ENCODE results near the gene CPNE5.

The CPNE5 gene

DNA sequence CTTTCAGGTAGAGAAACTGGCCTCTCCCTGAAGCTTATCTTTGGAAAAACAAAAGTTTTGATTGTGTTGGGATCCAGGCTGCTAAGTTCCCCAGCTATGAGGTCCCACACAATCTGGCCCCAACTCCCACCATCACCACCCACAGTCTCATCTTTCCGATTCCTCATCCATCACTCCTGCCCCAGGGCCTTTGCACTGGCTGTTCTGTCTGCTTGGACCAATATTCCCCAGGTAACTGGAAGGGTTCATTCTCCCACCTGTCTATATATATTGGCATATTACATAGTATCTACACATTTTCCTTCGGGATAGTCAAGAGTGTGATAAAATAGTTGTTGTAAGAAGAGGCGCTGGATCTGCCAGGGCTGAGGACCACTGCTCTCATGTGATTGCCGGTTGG, 52.0 kb downstream of the CPNE5 start:
- DNase-seq: no peak

DNA sequence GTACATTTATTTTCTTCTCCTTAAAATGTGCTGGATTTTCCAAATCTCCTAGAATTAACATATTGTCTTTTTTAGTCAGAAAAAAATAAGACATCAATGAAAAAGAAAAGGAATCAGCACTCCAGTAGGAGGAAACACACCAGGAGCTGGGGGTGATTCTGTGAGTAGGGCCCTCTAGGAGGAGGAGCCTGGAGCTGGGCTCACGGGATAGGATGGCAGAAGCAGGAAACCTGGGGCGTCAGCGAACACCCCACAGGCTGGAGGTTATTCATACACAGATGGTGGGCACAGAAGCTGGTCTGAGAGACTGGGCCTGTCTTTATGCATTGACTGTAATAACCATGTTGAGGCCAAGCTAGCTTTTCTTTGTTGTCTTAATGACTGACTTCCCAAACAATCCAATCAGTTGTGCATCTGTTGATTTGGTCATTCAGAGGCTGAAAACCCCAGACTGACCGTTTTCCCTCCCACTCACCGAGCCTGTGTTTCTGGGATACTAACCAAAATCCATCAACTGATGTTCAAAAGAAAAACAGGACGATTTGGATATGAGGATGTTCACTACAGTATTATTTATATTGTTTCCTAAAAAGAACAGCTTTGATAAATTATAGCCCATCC, 53.1 kb downstream of the CPNE5 start:
- no peak for DNase-seq

DNA sequence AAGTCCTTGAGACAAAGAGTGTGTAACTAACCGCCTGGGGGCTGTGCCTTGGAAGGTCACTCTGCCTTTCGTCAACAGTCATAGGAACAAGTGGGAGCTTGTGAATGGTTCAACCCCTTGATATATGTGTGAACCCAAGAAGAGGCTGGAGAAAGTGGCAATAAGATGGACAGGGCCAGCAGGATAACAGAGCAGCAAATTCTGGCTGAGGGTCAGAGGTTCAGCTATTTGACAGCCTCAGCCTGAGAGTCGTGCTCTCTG, 54.9 kb downstream of the CPNE5 start:
- no peak for DNase-seq

DNA sequence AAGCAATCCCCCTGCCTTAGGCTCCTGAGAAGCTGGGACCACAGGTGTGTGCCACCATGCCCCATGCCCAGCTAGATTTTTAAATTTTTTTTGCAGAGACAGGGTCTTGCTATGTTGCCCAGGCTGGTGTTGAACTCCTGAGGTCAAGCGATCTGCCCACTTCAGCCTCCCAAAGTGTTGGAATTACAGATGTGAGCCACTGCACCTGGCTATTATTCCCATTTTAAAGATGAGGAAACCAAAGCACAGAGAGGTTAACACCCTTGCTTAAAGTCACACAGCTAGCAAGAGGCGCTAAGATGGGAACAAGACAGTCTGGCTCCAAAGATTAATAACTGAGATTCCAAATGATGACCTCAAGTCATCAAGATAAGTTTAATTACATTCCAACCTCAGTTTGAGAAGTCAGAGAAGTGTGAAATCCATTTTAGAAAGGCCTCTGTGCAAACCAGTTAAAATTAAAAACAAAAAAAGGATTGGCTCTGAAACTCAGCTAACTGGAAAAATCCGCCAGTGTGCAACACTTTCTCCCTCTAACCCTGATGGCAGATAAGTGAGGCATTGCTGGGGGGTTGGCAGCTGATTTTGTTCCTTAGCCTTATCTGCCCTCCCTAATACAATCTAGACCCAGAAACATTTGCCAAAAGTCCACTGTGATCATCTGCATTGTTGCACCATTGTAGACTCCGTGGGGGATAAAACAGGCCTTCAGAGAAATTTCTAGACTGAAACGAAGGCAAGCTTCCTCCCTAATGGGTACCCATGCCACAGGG, 55.5 kb downstream of the CPNE5 start:
- no peak for DNase-seq

DNA sequence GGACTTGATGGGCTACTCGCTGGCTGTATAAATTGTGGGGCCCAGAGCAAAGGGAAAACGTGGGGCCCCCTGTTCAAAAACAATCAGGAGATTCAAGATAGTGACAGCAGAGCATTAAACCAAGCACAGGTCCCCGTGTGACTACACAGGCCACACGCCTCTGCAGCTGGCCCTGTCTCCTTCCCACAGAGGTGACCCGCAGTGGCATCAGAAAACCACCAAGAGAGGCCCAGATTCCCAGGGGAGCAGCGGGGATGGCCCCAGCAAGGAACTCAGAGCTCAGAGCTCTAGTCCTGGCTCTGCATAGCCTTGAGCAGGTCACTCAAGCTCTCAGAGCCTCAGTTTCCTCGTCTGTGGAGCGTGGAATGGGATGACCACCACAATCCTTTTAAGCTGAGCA, 57.6 kb downstream of the CPNE5 start:
- DNase-seq: no peak

DNA sequence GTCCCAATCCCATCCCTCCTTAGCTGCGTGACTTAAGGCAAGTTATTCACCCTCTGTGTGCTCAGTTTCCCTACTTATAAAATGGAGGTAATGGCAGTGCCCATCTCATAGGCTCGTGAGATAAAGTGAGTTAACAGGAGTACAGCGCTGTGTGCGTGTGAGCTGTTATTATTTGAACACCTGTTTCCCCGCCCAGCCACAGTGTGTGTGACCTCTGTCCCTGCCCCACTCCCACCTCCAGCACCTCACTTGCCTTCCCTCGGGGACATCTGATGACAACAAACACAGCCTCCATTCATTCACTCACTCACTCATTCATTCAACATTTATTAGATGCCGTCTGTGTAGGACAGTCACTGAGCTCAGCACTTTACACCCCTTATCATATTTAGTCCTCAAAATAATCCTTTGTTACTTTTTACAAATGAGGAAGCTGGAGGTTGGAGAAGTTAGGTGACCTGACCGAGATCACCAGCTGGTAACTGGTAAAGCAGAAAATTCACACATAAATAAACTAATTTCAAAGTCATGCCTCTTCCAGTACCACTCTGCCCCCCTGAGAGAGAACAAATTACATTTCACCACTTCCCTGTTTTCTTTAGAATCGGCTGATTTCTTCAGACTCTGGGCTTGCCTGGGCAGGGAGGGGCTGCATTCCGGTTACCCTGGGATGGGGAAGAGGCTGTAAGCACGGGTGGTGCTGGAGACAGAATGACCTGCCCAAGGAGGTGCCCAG, 58.6 kb downstream of the CPNE5 start:
- DNase-seq: no peak

DNA sequence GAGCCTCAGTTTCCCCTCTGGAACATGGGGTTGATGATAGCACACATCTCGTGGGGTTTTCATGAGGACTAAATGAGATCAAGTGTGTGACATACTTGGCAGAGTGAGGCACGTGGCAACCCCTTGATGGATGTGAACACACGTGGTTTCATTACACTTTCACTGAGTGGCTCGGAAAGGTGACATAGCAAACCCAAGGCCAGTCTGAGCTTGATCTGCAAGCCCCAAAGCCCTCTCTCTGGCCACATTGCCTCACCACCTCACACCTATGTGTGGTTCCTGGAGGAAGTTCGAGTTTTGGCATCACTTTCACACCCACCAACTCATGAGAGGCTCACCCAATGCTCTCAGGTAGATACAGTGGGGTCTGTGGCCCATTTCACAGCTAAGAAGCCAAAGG, 60.0 kb downstream of the CPNE5 start:
- no peak for DNase-seq

DNA sequence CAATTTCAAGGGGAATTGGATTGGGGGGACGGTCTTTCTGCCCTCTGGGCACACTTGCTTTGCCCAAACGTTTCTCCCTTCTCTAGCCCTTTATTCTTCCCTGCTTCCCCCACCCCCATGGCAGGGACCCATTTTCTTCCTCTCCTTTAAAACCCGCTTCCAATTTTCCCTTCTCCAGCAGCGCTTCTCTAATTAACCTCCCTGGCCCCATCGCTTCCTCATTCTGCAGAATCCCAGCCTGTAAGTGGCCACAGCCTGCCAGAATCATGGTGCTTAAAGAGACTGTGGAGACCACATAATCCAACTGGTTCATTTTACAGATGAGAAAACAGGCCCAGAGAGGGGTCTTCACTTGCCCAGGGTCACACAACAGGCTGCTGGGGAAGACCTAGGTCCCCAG, 61.4 kb downstream of the CPNE5 start:
- DNase-seq: no peak

DNA sequence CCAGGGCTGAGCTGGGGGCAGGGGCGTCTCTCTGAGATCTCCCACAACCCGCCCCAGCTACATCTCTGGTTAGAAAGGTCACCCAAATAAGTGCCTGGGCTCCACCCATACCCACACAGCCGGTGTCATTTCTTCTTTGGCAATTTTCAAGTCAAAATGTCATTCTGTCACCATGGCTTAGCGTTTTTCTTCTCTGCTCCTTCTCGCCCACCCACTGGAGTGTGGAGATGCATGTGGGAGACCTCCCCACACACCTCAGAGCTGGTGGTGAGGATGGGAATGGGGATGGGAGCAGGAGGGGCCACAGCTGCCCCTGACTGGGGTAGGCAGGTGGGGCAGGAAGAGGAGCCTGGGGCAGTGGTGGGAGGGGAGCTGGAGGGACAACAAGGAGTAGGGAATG, 63.1 kb downstream of the CPNE5 start:
- no peak for DNase-seq

DNA sequence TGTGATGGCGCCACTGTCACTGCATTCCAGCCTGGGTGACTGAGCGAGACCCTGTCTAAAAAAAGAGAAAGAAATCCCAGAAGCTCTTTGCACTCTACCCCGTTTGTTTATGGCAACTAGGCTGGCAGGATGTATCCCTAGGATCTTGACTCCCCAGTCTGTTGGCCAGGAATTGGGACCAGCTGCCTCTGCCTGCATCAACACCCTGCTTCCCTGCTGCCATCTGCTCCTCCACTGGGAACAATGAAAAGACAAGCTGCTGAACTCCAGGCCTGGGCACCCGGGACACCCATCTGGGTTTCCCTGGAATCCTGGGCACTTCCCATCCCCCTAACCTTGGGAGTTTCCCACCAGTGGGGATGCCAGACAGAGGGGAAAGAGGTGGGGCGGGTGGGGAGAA, 64.9 kb downstream of the CPNE5 start:
- DNase-seq: no peak

DNA sequence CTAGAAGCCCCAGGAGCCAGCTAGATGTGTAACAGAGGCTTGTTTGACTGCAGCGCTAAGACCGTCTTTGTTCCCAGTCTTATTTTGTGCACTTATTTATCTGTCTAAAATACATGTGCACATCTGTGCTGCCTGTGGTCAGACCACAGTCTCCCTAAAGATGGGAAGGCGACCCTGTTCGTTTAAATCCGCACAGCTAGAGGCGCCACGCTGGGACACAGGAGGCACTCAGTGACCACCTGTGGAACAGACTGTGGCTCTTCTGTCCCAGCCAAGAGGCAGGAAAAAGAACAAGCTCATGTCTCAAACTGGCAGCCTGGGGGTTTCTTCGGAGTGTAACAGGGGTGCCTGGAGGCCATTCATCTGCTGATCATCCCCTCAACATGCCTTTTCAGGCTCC, 66.8 kb downstream of the CPNE5 start:
- no peak for DNase-seq

DNA sequence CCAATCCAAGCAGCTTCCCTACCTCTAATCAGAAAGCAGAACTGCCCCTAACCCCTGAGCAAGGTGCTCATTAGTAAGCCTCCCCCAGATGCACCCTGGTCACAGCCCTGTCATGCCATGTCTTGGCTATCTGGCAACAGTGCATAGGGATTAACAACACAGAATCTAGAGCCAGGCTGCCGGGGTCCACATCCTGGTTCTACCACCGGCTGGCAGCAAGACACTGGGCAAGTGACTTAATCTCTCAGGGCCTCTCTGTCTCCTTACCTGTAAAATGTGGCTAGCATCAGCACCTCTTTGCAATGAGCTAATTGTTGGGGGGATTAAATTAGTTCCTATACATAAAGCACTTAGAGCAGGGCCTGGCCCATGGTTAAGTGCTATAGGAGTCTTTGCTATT, 68.1 kb downstream of the CPNE5 start:
- DNase-seq: no peak

DNA sequence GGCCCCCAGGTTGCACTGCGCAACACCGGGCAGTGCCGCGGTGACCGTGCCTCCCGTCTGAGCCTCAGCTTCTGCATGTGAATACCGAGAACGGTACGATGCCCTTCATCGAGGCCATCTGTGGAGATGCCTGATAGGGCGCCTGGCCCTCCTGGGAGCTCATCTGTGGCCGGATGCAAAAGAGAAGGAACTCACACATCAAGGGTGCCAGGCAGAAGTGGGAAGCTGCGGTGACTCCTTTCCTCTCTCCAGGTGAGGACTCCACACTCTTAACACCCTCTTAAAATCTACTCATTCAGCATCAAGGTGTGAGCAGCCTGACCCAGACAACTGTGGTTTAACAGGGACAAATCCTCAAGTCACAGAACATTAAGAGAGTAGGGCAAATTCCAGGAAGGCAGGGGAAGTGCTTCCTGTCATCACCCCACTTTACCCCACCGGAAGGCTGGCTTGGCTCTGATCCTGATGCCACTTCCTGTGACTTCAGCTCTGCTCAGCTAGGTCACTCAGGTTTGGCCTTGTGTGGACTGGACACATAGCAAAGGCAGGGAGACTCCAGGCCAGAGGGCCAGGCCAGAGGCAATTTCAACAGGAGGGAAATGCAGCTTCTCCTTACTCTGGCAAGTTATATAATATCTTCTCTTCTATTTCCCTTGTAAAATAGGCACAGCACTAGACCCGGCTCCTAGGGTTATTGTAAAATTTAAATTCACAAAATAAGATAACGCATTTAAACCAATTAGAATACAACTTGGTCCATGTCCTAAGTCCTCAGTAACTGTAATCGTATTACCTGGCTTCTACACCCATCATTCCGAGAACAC, 69.4 kb downstream of the CPNE5 start:
- peak; percentile 24 to 47 for DNase-seq

DNA sequence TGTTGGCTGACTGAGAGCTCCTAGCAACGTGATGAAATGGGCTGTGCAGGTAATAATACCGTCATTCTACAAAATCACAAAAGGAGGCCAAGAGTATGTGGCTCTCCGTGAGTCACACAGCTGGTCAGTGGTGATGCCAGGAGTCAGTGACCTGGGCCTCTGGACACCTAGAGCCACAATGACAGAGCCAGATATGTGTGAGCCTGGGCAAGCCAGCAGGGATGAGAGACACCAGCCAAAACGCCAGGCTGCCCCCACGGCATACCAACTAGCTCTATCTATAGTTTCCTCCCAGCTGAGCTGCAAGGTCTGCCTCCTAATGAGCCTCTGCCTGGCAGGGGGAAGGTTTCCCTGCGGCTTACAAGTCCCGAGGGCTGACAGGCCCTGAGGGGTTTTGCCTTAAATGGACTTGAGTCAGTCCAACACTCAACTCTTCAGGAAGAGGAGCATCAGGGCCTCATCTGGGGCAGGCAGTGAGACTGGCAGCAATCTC, 70.0 kb downstream of the CPNE5 start:
- no peak for DNase-seq

DNA sequence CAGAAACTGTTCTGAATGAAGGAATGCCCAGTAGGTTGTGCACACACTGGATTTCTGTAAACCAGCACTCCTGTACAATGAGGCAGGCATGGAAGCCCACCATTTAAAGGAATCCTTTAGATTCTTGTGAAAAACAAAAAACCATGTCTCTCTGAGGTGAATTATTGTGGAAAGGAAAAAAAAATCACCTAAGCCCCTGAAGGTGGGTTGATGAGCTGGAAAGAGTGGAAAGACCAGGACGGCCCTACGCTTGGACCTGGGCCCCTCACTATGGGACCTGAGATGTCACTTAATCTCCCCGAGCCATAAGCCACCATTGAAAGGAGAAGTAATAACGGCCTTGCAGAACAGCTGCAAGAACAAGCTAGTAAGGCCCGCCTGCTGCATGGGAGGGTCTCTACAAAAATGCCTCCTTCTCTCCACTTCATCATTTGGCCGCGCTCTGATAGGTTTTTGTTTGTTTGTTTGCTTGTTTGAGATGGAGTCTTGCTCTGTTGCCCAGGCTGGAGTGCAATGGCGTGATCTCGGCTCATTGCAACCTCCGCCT, 72.8 kb downstream of the CPNE5 start:
- no peak for DNase-seq

DNA sequence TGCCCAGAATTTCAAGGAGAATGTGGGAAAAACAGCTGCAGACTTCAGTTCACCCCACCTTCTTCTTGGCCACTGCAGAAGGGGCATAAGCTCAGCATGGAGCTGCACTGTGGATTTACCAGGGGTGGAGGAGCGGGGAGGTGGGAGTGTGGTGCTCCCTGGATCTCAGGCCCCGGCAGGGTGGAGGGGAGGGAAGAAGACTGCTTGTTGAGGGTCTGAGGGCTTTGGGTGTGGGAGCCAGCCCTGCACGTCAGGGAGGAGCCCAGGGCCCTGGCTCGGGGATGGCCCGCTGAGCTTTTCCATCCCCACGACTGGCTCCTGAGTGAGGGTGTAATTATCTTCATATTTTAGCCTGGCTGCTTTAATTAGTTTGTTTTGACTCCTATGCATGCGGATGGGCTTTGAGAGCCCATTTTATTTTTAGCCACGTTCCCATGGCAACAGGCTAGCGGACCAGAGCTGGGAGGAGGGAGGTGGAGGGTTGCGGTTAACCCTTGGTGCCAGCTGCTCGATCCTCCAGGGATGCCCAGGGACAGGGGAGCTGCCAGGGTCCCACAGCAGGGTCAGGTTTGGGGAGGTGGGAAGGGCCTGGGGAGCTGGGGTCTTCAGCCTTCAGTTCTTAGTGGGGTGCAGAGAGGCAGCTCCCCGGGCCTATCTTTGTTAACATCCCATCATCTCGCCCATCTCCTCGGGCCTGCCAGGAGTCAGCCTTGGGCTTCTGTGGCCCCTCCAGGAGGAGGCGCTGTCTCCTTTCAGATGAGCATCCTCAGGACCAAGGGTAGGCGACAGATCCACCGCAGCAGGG, 73.4 kb downstream of the CPNE5 start:
- peak; percentile 80 to 86 for DNase-seq

DNA sequence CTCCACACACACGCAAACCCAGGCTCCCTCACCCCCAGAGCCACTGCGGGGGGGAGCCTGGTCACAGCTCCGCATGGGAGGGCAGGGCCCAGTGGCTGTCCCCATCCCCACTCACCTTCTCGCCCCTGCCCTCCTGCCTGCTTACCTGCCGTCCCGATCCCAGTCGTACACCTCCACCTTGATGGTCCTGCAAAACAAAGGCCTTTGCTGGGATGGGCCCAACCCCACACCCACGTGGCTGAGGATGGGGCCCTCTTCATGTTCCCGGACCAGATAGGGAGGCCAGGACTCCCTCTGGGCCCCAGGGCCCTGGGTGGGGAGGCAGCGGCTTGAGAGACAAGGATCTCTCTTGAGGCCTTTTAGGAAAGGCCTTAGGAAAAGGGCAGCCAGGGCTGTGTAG, 74.1 kb downstream of the CPNE5 start:
- DNase-seq: no peak

DNA sequence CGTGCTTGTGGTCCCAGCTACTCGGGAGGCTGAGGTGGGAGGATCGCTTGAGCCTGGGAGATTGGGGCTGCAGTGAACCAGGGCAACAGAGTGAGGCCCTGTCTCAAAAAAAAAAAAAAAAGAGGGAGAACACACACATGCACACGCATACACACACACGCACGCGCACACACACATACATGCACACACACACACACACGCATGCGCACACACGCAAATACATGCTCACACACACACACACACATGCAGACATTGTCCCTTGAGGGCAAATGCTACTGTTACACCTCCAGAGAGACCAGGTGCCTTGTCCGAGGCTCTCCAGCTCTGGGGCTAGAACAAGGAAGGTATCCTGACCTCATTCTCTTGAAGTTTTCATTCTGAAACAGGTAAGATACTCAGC, 77.1 kb downstream of the CPNE5 start:
- no peak for DNase-seq

DNA sequence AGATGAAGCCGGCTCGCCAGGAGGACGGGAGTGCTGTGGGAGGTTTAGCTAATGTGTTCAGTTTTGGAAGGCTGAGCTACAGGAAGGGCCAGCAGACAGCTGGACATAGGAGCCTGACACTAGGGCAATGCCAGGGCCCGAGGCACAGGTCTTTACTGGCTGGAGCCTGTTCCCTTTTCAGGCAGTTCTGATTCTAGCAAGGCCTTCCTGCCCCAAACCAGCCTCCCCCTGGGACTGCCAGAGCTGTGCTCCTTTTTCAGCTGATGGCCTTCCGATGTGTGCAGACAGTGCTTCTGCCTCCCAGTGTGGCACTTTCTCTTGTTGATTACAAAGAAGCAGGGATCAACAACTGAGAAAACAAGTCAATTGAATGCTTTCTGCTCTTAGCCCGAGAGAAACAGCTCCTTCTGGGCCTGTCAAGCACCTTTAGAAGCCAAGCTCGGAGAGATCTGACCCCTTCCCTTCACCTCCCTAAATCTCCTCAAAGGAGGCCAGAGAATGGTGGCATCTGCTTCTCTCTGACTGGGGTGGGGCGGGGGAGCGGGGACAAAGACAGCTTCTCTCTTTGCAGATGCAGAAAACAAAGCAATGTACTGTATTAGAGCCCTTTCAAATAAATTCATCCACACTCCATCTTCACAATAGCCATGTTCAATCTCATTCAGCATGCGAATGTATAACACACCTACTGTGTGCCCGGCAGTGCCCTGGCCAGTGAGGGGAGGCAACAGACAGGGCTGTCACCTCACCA, 78.4 kb downstream of the CPNE5 start:
- no peak for DNase-seq

DNA sequence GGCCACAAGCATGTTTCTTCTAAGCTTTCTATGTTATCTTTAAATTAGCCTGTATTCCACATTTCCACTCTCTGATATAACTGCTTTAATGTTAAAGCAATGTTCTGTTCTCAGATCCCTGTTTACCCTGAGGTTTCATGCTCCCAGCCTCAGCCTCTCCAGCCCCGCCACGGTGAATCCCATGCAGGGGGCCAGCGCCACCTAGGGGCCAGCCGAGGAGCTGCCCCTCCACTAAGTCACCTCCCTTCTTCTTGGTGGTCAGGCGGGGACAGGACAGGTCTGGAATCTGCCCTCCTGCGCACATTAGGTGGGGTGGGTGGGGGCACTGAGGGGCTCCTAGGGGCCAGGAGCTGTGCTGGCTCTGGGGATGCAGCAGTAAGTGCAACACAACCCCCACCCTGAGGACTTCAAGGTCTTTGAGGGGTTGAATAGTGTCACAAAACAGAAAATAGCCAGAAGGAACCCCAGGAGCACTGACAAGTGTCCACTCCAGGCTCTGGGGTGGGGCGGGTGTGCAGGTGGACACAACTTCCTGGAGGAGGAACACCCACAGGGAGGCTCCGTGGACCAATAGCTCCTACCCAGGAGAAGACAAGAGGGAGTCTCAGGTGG, 80.0 kb downstream of the CPNE5 start:
- peak; percentile 80 to 83 for DNase-seq
